PFSK-1 (cell line): Measurements from ENCODE around the gene MAGI1.

Experiments used
- FOXP2 ChIP-seq: optimal IDR thresholded peaks from 2 replicates; pipeline ENCODE3; 2011; ENCODE audit warnings: borderline replicate concordance, control low read depth, inconsistent platforms; ENCODE audit not compliant: insufficient read depth; ENCODE audit errors: extremely low read length, extremely low read depth
- POLR2AphosphoS5 ChIP-seq: IDR thresholded peaks from 2 replicates; pipeline ENCODE4 v1.6.1; 2012; ENCODE audit warnings: low read depth, mild to moderate bottlenecking, control low read depth, low read length, moderate library complexity
- REST ChIP-seq, 2 experiments: IDR thresholded peaks; 2 replicates each; pipeline versions ENCODE4 v1.6.1 to v1.8.0; 2011 to 2012; ENCODE audit warnings: low read depth in 2 of 2, low read length in 2 of 2, control low read depth in 1 of 2, inconsistent platforms in 1 of 2, mild to moderate bottlenecking in 1 of 2, moderate library complexity in 1 of 2; ENCODE audit not compliant: insufficient read depth in 1 of 2
- SIN3A ChIP-seq: IDR thresholded peaks from 2 replicates; pipeline ENCODE4 v1.6.1; 2012; ENCODE audit warnings: mild to moderate bottlenecking, low read length, moderate library complexity, borderline replicate concordance; ENCODE audit not compliant: insufficient read depth
- TAF1 ChIP-seq: IDR thresholded peaks from 2 replicates; pipeline ENCODE4 v1.6.1; 2012; ENCODE audit warnings: low read length, control low read depth, borderline replicate concordance; ENCODE audit not compliant: insufficient read depth

MAGI1 gene

GRCh38 chr3:66029014-66029413 is 9.7 kb downstream of the MAGI1 start:
- TF ChIP-seq REST (IDR thresholded peaks at IDR 0.05; ENCODE audit: insufficient read depth in 1 of 2, low read depth in 2 of 2, low read length in 2 of 2) (no peak), TAF1 (no peak), POLR2AphosphoS5 (no peak), SIN3A (no peak), FOXP2 (no peak)

GRCh38 chr3:66028457-66028856 is 10.3 kb downstream of the MAGI1 start:
- TF ChIP-seq TAF1, result no peak

- TF ChIP-seq SIN3A, result no peak
- TF ChIP-seq REST (IDR thresholded peaks at IDR 0.05; ENCODE audit: insufficient read depth in 1 of 2, low read depth in 2 of 2, low read length in 2 of 2), result no peak
- TF ChIP-seq POLR2AphosphoS5, result no peak
- TF ChIP-seq TAF1, result no peak
- no peak for TF ChIP-seq FOXP2
These were observed 14.9 kb downstream of the MAGI1 start for GRCh38 chr3:66023738-66024385.

- no peak for TF ChIP-seq TAF1
- no peak for TF ChIP-seq REST (IDR thresholded peaks at IDR 0.05; ENCODE audit: insufficient read depth in 1 of 2, low read depth in 2 of 2, low read length in 2 of 2)
- TF ChIP-seq POLR2AphosphoS5, result no peak
- TF ChIP-seq SIN3A, result no peak
- TF ChIP-seq FOXP2, result no peak
These were observed 15.5 kb downstream of the MAGI1 start for GRCh38 chr3:66023229-66023628.

- no peak for TF ChIP-seq FOXP2
- TF ChIP-seq POLR2AphosphoS5, result no peak
- TF ChIP-seq TAF1, result no peak
- no peak for TF ChIP-seq REST (IDR thresholded peaks at IDR 0.05; ENCODE audit: insufficient read depth in 1 of 2, low read depth in 2 of 2, low read length in 2 of 2)
- TF ChIP-seq SIN3A, result no peak
These were observed 17.0 kb downstream of the MAGI1 start for GRCh38 chr3:66021731-66022131.
